Measurements from ENCODE around the gene PIEZO1.

The PIEZO1 gene

GRCh38 chr16:88816736-88817535, 31.9 kb upstream of the PIEZO1 start:
- no peak for DNase-seq

DNA sequence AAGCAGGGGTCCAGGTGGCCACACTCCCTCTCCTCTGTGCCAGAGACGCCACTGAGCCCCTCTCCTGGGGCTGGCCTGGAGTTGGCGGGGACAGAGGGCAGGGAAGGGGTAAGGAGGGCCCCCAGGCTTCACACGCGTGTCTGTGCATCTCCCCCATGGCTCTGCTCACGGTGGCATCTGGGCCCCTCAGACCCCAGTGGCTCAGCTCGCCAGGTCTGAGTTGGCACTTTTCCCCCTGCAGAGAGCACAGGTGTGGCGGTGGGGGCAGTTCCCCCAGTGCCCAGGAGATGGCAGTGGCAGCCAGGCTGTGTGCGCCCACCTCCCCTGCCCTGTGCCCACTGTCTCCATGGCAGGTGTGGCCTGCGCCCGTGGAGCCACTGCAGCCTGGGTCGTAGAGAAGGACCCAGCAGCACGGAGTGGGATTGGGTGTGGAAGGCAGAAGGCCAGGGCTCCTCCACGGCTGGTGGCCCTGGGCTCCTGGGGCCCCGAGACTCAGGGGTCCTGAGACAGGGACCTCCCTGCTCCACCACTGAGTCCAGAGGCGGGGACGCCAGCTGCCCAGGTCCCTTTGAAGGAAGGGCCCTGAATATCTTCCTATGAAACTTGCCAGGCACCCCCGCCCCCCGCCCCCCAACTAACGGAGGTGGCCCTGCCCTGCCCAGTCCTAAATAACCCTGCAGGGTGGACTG, 31.0 kb upstream of the PIEZO1 start:
- DNase-seq = peak in 5 of 6 experiments; percentile 33 to 49 (median 41)

GRCh38 chr16:88815227-88815626, 30.2 kb upstream of the PIEZO1 start:
- DNase-seq = no peak

DNA sequence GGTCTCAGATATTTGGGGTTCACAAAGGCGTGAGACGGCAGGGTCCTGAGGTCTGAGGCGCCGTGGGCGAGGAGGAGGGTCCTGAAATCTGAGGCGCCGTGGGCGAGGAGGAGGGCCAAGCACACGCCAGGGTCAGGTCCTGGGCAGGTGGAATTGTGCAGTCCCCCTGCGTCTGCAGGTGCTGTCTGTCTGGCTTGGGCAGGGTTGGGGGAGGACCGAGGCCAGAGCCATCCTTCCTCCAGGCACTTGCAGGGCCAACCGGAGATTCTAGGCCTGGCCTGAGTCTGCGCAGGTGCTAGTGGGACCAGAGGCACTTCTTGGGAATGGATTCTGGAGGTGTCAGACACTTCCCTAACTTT, 29.1 kb upstream of the PIEZO1 start:
- no peak for DNase-seq

DNA sequence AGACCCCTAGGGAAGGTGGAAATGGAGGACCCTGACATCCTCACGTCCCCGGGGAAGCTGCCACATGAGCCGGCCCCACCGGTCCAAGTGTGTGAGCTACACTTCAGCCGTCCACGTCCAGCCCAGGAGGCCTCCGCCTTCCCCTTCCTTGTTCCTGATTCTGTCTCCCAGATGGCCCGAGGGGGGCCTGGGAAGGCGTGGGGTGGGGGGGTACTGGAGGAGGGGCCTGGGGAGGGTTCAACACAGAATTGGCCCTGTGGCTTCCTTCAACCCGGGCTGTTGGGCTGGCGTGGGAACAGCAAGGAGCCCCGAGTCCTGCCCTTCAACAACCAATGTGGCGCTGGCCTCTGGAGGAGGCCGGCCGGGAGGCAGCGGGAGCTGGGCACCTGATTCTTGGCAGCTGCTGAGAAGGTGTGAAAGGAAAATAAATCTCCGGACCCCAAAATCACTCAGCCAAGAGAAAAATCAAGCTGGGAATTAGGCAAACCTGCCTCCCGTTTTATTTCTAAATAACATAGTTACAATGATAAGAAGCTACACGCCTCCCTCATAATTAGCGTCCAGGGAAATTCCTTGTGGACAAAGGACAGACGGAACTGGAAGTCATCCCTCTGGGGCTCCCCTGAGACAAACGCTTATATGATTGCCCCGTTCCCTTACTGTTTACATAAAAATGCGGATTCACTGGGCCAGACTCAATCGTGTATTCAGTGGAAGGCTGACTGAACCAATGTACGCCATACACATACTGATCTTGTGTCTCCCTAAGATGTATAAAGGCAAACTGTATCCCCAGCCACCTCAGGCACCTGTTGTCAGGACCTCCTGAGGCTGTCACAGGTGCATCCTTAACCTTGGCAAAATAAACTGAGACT, 28.5 kb upstream of the PIEZO1 start:
- DNase-seq = no peak

GRCh38 chr16:88812513-88813268, 27.7 kb upstream of the PIEZO1 start:
- DNase-seq = no peak

DNA sequence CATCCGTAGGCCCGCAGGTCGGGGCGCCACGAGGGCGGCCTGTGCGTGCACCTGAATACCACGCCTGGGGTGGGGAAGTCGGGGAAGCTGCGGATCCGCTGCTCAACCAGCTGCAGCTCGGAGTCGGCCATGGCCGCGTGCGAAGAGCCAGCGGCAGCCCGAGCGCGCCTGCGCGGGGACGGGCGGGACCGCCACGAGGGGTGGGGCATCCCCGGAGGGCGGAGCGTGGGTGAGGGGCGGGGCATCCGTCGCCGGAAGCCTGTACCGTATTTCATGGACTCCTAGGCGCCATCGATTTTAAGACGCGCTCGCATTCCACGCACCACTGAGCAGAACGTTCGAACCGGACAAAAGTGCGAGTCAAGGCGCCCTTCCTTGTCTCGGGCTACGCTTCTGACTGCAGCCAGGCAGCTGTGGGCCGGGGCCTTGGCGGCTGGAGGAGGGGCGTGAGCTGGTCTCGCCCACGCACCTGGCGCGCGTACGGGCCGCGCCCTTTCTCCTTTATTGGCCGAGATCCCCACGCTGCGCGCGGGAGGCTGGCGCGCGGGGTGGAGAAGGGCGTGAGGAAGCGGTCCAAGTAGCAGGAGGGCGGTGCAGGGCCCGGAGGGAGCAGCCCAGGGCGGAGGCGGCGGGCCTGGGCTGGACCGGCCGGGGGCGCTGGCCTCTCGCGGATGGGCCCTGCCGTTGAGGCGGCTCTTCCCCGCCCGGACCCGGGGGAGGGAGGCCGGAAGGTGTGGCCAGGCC, 26.9 kb upstream of the PIEZO1 start, which contains the start of gene APRT:
Gene APRT, minus strand, starts transcription at position 160 of the 744 bp plus-strand sequence. Its CDS starts 29 bp downstream, at position 131.
- peak; percentile 92 to 98 (median 94) for DNase-seq

DNA sequence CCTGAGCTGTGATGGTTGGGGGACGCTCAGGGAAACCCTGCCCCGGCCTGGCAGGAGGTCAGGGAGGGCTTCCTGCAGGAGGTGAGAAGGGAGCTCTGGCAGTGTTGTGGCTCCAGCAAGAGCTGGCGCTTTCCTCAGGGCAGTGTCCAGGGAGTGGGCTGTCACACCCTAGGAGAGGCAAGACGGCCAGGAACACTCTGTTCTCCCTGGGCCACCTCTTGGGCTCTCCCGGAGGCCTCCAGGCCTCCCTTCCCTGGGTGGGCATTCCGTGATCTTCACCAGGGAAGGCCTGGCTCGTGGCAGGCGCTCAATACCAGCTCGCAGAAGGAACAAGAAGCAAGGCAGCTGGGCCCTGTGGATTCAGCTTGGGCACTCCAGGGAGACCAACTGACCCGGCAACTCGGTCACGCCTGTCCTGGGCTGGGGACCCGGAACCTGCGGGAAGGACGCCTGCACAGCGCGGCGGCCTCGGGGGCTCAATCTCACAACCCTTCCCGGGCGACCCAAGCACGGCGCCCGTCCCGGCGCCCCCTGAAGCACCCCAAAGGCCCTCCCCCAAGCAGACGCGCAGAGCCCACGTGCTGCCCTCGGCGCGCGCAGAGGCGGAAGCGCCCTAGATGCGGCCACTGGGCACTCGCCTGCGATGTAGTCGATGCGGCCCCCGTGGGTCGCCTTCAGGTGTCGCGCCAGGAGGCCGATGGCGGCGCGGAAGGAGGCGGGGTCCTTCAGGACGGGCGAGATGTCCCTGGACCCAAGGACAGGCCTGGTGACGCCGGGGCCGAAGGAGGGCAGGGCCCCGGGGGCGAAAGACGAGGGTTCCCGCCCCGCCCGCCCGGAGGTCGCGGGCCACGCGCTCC, 26.1 kb upstream of the PIEZO1 start:
- DNase-seq = peak; percentile 43 to 81 (median 58)

GRCh38 chr16:88810166-88810911, 25.3 kb upstream of the PIEZO1 start:
- no peak for DNase-seq

DNA sequence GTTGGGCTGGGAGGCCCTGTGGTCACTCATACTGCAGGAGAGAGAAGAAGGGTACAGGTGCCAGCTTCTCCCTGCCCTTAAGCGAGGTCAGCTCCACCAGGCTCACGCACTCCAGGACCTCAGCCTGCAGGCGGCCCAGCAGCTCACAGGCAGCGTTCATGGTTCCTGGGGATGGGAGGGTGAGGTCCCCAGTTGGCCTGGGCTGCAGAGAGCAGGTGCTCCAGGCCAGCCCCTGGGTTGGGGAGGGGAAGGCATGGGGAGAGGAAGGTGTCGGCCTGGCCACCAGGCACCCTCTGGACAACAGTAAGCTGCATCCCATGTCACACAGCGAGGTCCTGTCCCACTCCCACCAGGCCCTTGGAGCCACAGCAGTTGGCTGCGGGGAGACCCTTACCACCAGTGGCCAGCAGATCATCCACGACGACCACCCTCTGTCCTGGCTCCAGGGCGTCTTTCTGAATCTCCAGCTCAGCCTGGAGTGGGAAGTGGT, 24.7 kb upstream of the PIEZO1 start:
- DNase-seq = no peak

- DNase-seq = no peak
Observed at GRCh38 chr16:88809068-88809675, 24.2 kb upstream of the PIEZO1 start.

DNA sequence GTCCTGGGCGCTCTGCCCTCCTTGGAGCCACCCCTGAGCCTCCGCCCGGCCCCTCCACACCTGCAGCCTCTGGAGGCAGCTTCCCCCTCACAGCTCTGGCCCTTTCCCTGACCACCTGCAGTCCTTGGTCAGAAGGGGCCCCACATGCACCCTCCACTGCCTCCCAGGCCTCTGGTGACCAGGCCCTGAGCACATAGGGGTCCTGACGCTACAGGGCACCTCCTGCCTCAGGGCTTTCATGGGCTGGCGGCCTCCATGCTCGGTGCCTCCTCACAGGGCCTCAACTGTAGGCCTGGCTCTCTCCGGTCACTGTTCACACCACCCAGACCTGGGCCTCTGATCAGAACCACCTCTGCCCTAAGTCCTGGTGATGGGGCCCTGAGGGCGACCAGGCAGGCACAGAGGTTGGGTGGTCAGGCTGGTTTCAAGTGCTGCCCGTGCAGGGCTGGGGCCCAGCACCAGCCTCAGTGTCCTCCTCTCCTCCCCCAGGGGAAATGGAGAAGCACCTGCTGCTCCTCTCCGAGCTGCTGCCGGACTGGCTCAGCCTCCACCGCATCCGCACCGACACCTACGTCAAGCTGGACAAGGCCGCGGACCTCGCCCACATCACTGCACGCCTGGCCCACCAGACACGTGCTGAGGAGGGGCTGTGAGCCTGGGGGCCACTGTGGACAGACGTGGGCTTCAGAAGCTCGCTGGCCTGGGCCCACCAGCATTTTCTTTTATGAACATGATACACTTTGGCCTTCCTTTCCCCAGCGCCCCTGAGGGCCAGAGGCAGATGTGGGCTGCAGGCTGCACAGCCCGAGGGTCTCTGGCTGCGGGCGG, 22.8 kb upstream of the PIEZO1 start:
- DNase-seq = no peak

- DNase-seq = no peak
Observed at GRCh38 chr16:88807142-88807625, 22.2 kb upstream of the PIEZO1 start.

- DNase-seq = no peak
Observed at GRCh38 chr16:88806491-88807111, 21.6 kb upstream of the PIEZO1 start.

- DNase-seq = no peak
Observed at GRCh38 chr16:88805887-88806393, 20.9 kb upstream of the PIEZO1 start.

DNA sequence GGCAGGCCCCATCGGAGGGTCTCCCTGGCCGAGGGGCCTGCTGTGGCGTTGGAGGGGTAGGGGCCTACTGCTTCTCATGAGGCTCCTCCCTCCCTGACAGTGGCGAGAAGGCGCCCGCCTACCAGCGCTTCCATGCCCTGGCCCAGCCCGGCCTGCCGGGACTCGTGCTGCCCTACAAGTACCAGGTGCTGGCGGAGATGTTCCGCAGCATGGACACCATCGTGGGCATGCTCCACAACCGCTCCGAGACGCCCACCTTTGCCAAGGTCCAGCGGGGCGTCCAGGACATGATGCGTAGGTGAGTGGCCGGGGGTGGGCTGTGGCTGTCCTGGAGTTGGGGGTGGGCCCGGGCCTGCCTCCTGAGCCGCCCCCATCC, 20.3 kb upstream of the PIEZO1 start:
- no peak for DNase-seq

DNA sequence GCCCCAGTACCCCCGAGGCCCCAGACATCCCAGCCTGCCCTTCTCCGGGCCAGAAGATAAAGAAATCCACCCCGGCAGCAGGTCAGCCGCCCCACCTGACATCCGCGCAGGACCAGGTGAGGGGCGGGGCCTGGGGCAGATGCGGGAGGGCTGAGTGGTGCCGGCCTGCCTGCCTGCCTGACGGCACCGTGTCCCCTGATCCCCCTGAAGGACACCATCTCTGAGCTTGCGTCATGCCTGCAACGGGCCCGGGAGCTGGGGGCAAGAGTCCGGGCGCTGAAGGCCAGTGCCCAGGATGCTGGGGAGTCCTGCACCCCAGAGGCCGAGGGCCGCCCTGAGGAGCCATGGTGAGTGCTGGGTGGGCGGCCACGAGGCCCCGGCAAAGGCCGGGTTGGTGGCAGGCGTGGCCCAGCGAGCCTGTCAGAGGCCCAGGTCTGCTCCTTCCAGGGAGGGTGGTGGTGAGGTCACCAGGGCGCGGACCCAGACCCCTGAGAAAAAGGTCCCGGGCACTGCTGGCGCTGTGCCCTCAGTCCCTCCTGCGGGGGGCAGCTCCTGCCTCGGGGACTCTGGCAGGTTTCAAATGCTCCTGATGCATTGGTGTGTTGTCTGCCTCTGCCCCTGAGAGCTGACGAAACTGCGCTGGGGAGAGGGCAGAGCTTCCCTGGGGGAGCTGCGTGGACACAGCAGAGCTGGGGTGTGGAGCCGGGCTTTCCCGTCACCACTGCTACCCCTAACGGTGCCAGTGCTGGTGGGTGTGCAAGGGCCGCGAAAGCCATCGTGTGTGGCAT, 19.7 kb upstream of the PIEZO1 start:
- DNase-seq = peak in 1 of 6 experiments; percentile 22

Measured in stimulated activated naive CD4-positive, alpha-beta T cell (primary cell).